Measurements from ENCODE around the gene PDE4D.

The PDE4D gene

GRCh38 chr5:59648949-59649921 is 244.3 kb downstream of the PDE4D start:
- peak; percentile 69 for FAIRE-seq

GRCh38 chr5:59648038-59648831 is 245.3 kb downstream of the PDE4D start:
- no peak for FAIRE-seq

GRCh38 chr5:59645380-59645779 is 248.1 kb downstream of the PDE4D start:
- no peak for FAIRE-seq

DNA sequence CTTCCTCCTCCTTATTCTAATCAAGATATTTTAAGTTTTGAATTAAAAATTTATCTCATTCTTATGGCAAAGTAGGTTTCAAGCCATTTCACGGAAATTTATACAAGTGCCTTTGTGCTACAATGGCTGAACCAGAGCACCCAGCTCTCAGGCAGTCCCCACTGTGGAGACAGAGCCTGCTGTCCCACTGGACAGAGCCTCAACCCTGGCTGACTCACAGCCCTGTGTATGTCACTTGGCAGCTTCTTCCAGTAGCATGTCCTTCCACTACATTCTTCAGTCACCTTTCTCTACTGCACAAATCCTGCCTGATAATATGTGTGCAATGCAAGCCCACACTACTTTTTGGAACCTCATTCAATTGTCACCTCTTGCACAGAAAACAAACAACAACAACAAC is 253.1 kb downstream of the PDE4D start:
- no peak for FAIRE-seq

GRCh38 chr5:59637884-59638580 is 255.5 kb downstream of the PDE4D start:
- no peak for FAIRE-seq

DNA sequence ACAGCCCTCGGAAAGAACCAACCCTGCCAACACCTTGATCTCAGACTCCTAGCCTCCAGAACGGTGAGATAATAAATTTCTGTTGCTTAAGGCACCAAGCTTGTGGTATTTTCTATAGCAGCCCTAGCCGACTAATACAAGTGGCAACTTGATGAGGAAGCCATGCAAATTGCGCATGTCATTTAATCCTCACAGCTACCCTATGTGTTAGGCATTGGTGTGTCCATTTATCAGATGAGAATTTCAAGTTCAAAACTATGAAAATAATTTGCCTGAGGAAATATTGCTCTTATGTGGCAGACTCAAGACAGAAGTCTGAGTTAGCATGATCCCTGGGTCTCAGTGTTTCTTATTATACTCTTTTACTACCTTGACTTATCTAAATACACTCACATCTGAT is 264.0 kb downstream of the PDE4D start:
- no peak for FAIRE-seq

GRCh38 chr5:59628062-59628828 is 265.3 kb downstream of the PDE4D start:
- FAIRE-seq: no peak

GRCh38 chr5:59624898-59625297 is 268.6 kb downstream of the PDE4D start:
- no peak for FAIRE-seq

DNA sequence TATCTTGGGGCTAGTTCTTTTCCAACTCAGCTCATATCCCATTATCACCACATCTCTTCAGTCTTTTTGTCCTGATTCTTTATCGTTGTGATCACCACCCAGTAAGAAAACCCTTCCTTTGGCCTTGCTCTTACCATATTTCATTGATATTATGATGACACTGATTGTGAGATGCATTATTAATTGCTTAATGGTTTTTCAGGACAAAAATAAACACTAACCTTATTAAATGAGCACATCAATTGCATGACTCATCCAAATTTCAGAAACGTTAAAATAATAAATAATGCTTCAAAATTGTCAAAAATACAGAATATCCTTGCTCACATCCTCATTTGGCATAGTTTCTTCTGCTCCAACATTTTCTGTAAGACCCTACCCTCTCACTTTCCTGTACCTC is 270.7 kb downstream of the PDE4D start:
- no peak for FAIRE-seq

- FAIRE-seq: no peak
These were observed 272.0 kb downstream of the PDE4D start for GRCh38 chr5:59621477-59621876.

- no peak for FAIRE-seq
These were observed 272.9 kb downstream of the PDE4D start for GRCh38 chr5:59620535-59621212.

GRCh38 chr5:59618644-59619043 is 274.9 kb downstream of the PDE4D start:
- FAIRE-seq: no peak

DNA sequence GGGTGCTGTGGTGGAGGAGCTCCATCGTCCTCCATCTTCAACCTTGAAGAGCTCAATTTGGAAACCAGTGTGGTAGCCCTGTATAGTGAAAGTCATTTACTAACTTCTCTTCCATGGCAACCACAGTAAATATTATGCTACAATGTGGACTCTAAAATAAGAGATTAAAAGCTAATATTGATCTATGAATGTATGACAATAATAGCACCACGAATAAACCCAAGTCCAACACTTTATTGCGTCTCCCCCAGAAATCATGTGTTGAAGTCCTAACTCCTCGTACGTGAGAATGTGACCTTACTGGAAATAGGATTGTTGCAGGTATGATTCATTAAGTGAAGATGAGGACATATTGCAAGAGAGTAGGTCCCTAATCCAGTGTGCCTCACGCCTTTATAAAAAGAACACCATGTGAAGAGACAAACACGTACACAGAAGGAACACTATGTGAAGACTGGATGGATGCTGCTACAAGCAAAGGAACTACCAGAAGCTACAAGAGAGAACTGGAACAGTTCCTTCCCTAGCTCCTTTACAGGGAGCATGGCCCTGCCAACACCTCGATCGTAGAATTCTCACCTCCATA is 276.2 kb downstream of the PDE4D start:
- FAIRE-seq: no peak

GRCh38 chr5:59616413-59616812 is 277.1 kb downstream of the PDE4D start:
- no peak for FAIRE-seq

DNA sequence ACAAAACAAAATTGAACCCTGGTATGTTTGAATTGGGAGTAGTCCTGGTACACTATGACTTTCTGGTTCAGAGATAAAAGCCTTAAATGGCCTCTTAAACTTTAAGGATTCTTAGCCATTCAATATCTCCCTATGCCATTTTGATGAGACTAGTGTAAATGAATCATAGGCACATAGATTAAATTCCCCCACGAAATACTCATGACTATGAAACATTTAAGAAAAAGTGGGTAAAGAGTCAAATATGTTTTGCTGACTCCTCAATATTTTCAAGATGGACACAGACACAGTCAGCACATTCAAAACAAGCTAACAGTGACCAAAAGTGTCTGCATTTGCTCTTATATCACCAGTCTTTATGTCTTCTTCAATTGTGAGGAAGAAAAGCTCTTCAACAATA is 278.3 kb downstream of the PDE4D start:
- FAIRE-seq: no peak

DNA sequence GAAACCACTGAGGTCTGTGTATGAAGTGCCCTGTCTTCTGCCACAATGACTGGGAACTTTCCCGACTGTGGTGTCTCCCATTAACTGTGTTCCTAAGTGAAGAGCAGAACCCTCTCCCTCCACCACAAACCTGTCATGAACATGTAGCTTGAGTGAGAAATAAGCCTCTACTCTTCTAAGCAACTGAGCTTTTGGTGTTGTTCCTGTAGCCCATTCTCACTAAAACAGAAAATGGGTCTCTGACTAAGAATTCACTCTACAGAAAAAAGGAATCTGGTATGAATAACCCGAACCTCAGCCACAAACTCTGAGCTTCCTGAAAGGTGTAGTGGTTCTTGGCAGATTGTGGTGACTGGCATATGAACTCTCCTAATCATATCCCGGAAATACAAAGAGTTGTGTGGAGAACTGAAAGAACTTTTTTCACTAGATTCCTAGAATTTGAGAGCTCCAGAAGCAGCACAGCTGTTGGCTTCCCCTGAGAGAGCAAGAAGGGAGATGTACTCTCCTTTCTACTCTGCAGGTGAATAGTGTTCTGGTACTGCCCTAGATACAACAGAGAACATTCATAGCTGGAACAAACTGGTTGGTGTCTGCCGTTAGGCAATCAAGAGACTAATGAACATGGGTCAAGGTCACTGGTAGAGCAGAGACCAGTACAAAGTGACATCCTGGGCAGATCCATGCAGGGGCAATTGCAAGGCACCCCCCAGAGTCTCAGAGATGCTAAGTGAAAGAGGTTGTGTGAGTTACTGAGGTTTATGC is 283.8 kb downstream of the PDE4D start:
- no peak for FAIRE-seq

DNA sequence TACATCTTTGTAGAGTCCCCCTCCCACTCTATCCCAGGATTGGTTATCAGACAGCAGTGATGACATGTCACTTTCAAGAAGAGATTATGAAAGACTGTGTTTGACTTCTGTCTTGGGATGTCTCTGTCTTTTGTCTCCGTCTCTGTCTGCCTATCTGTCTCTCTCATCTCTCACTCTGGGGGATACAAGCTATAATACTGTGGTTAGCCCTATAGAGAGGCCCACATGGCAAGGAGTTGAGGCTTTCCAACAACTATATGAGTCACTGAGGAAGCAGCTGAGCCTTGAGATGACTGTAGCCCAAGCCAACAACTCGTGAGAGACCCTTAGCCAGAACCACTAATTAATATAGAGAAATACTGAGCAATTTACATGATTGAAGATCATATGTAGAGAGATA is 284.8 kb downstream of the PDE4D start:
- no peak for FAIRE-seq

DNA sequence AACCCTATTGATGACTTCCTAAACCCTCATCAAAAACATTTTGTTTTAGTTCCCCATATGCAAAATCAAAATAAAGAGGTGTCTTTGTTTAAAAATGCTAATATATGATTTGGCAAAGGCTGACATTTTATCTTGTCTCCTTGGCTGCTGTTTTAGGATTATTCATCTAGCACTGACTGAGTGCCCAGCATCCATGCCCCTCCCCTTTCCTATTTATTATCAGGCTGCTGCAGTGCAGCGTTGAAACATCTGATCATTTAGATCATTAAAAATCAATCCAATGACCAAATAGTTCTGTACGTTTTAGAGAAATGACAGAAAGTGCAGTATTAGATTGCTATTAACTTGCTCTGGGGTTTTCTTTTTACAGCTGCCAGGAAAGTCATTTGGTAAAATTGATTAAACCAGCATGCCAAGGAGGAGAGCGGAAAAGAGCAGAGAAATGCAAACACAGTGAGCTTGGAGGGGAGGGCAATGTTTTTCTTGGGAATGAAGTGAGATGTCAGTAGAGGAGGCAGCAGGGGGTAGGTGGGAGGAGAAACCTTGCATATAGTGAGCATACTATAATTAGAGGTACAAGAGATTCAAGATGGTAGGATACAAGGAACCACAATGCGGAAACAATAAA is 286.3 kb downstream of the PDE4D start:
- no peak for FAIRE-seq

DNA sequence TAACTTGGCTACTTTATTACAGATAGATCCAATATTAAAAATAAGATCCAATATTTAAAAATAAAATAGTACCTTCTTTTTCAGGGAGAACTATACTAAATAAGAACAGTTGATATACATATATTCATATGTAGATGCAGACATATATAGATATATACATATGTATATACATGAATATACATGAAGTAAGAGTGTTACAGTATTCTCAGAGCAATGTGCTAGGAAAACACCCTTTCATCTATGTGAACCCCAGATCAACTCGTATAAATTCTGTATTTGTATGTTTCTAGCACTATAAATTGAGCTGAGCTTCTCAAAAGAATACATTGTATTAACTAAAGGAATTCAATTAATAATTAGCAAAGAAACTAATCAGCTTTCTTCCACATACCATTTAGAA is 287.6 kb downstream of the PDE4D start:
- FAIRE-seq: no peak

DNA sequence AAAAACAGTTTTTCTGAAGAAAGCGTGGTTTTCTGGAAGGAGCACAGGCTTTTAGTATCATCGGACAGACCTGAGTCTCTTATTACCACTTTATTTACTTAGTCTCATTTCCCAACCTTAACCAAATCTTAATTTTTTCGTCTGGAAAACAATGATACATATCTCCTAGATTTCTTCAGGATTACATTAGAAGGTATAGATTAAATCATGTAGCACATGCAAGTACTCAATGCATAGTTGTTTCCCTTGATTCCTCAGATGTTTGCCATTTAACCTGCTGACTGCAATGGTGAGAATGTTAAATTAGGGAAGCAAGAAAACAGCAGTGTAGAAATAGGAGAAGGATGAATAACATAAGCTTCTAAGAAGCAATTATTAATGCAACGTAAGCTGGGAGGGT is 289.4 kb downstream of the PDE4D start:
- FAIRE-seq: no peak

Measured in TTC549 (cell line).